IPS-18c (cell line): ENCODE measurements around the gene EIF4A2.
A peak's percentile ranks its signal among the peaks of the same experiment; 100 is the strongest.

ENCODE experiments used
- H3K4me3 ChIP-seq: 2 replicates; pipeline ENCODE4 v1.7.0; 2013; ENCODE audit warnings: low read depth, mild to moderate bottlenecking, low read length, moderate library complexity; ENCODE audit not compliant: insufficient read depth
- H3K9me3 ChIP-seq: one replicate; pipeline ENCODE4 v1.6.1; 2013; ENCODE audit warnings: mild to moderate bottlenecking, low read length, moderate library complexity; ENCODE audit not compliant: control insufficient read depth, insufficient read depth

EIF4A2 gene

DNA sequence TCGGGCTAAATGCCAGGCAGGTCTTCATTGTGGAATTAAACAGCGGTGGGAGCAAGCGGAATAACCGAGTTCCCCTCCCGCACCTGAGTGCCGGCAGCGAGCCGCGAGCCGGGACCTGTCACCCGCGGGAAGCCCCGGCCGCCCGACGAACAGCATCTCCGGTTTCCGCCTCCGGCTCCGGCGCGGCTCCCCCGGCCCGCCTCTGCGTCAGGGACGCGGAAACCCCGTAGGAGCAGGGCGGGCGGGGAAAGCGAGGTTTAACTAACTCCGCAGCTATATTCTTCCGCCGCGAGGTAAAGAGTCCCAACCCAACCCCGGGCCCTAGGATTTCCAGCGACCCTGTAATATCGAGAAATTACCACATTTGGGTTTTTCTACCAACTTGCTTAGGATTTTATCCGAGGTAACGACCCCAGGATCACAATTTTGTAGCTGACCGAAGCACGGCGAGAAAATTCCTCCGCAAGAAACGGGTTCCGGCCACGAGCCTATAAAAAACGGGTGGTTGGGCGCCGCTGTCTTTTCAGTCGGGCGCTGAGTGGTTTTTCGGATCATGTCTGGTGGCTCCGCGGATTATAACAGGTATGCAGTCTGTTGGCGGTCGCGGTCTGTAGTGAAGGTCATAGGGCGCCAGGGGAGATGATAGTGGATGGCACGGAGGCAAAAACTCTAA is at the start of gene EIF4A2:
Gene EIF4A2, plus strand, starts transcription at position 520 of the 673 bp plus-strand sequence. Its CDS starts 34 bp downstream, at position 554.
- Histone ChIP-seq H3K9me3 (no peaks in the 10 kb centered on the region), H3K4me3 (peak within 1 kb of the TSS; percentile 98)

- Histone ChIP-seq H3K9me3 (no peaks in the 10 kb centered on the region), H3K4me3 (no peak overlapping the region)
Observed at GRCh38 chr3:186742618-186743380, 40.6 kb upstream of the EIF4A2 start.

- Histone ChIP-seq H3K9me3 (no peaks in the 10 kb centered on the region), H3K4me3 (no peak overlapping the region)
Observed at GRCh38 chr3:186743666-186744065, 39.7 kb upstream of the EIF4A2 start.

- Histone ChIP-seq H3K4me3 (no peak overlapping the region), H3K9me3 (no peaks in the 10 kb centered on the region)
Observed at GRCh38 chr3:186746008-186746407, 37.4 kb upstream of the EIF4A2 start.

DNA sequence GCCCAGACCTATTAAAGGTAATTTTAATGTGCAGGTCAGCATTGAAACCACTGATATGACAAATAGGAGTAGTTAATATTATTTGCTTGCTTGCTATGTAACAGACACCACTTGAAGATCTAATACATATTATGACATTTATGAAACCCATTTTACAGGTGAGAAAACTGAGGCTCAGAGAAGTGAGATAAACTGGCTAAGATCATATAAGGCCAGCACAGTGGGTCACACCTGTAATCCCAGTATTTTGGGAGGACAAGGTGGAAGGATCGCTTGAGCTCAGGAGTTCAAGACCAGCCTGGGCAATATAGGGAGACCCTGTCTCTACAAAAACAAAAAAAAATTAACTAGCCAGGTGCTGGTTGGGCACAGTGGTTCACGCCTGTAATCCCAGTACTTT is 33.1 kb upstream of the EIF4A2 start:
- no peaks in the 10 kb centered on the region for H3K9me3 ChIP-seq

DNA sequence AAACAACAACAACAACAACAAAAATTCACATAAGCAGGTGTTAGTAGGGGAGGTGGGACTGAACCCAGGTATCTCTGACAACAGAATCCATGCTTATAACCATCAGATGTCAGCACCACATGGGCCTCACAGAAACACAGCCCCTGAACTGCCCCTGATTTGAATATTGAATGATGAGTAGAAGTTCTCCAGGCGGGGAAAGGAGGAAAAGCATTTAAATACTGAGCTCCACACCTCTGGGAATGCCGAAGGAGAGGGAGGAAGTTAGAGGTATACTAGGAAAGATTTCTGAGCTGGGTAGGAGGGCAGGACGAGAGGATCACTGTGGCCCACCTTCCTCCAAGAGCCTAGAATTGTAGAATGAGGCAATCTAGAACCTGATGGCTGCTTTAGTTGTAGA is 31.9 kb upstream of the EIF4A2 start:
- no peaks in the 10 kb centered on the region for H3K9me3 ChIP-seq
- no peak overlapping the region for H3K4me3 ChIP-seq

More for the DNA sequence above, 33.1 kb upstream of the EIF4A2 start:
- H3K4me3 ChIP-seq = no peak overlapping the region

- H3K9me3 ChIP-seq = no peaks in the 10 kb centered on the region
- H3K4me3 ChIP-seq = no peak overlapping the region
Observed at GRCh38 chr3:186754006-186754405, 29.4 kb upstream of the EIF4A2 start.

DNA sequence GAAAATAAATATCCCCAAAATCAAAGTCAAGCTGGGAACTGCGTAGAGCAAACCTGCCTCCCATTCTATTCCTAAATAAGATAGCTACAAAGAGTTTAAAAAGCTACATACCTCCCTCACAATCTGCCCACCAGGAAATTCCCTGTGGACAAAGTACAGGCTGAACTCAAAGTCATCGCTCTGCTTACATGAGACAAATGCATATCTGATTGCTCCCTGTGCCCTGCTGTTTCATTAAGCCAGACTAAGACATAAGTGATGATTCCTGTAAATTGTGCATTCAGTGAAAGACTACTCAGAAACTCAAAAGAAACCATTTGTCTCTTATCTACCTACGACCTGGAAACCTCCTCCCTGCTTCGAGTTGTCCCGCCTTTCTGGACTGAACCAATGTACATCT is 28.5 kb upstream of the EIF4A2 start:
- H3K9me3 ChIP-seq = no peaks in the 10 kb centered on the region
- H3K4me3 ChIP-seq = no peak overlapping the region

DNA sequence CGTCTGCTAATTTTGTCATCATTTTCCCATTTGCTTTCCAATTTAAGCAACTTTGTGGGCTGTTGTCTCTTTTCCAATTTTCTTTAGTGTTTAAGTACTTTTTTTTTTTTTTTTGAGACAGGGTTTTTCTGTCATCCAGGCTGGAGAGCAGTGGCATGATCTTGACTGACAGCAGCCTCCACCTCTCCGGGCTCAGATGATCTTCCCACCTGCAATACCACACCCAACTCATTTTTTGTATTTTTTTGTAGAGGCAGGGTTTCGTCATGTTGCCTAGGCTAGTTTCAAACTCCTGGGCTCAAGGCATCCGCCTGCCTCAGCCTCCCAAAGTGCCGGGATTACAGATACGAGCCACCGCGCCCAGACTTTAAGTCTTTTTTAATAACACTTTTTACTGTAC is 26.2 kb upstream of the EIF4A2 start:
- Histone ChIP-seq H3K9me3 (no peaks in the 10 kb centered on the region), H3K4me3 (no peak overlapping the region)

- H3K4me3 ChIP-seq = no peak overlapping the region
- H3K9me3 ChIP-seq = no peaks in the 10 kb centered on the region
Observed at GRCh38 chr3:186757686-186758220, 25.6 kb upstream of the EIF4A2 start.

GRCh38 chr3:186759231-186759930 is 24.0 kb upstream of the EIF4A2 start:
- no peak overlapping the region for H3K4me3 ChIP-seq
- H3K9me3 ChIP-seq = no peaks in the 10 kb centered on the region

DNA sequence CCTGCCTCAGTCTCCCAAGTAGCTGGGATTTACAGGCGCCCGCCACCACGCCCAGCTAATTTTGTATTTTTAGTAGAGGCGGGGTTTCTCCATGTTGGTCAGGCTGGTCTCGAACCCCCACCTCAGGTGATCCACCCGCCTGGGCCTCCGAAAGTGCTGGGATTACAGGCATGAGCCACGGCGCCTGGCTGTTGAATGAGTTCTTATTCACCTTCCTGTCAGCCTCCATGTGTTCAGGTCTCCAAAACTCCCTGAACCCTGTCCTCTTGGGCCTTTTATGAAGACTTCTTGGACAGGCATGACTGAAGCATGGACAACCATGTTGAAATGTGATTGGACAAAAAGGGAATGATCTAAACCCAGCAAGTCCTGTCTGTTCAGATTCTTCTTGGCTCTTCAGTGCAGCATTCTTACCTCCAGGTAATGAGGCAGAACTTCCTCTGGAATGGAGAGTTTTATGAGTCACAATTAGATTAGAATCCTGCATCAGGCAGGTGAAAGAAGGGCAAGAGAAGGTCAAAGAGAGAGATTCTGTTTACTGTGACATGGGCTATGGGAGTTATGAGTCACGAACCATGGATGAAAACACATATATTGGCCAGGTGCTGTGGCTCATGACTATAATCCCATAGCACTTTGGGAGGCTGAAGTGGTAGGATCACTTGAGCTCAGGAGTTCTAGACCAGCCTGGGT is 23.1 kb upstream of the EIF4A2 start:
- no peak overlapping the region for H3K4me3 ChIP-seq
- H3K9me3 ChIP-seq = no peaks in the 10 kb centered on the region

- H3K9me3 ChIP-seq = no peaks in the 10 kb centered on the region
- no peak overlapping the region for H3K4me3 ChIP-seq
Observed at GRCh38 chr3:186760897-186761447, 22.4 kb upstream of the EIF4A2 start.

GRCh38 chr3:186772281-186772694 is 11.1 kb upstream of the EIF4A2 start:
- Histone ChIP-seq H3K4me3 (peak overlapping the region; percentile 15; the same call in 1 of the 2 replicates), H3K9me3 (peaks cover 2% of the 10 kb centered on the region)

- Histone ChIP-seq H3K4me3 (peak overlapping the region; percentile 15; the same call in 1 of the 2 replicates), H3K9me3 (peaks cover 2% of the 10 kb centered on the region)
Observed at GRCh38 chr3:186772701-186773417, 10.5 kb upstream of the EIF4A2 start.

DNA sequence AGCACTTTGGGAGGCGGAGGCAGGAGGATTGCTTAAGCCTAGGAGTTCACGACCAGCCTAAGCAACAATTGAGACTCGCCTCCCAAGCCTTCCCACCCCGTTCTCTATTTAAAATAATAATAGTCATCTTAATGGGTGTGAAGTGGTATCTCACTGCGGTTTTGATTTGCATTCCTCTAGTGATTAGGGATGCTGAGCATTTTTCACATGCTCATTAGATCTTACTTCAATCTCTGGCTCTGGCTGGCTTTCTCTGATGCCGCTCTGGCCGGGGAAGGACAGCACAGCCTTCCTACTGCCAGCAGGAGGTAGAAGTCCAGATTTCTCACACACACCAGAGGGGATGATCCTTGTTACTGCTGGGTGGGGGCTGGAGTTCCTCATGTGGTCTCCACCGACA is 7.4 kb upstream of the EIF4A2 start:
- H3K4me3 ChIP-seq = no peak overlapping the region
- H3K9me3 ChIP-seq = peaks cover 2% of the 10 kb centered on the region
